IPS DF 6.9 (cell line): ENCODE measurements around the gene DNAAF5.

Experiments used
- DNase-seq: peaks from one replicate; pipeline ENCODE4 v3.0.0-alpha.2; 2013; ENCODE audit warnings: low read depth, low spot score
- H3K27ac ChIP-seq: one replicate; pipeline ENCODE4 v1.5.1; 2013; ENCODE audit warnings: low read length, control low read depth
- H3K27me3 ChIP-seq: 2 replicates; pipeline ENCODE4 v1.6.1; 2013; ENCODE audit warnings: mild to moderate bottlenecking, low read length; ENCODE audit not compliant: control insufficient read depth, insufficient read depth
- H3K36me3 ChIP-seq: 2 replicates; pipeline ENCODE4 v1.6.1; 2013; ENCODE audit warnings: low read length; ENCODE audit not compliant: control insufficient read depth, insufficient read depth
- H3K4me1 ChIP-seq: 2 replicates; pipeline ENCODE4 v1.6.1; 2013; ENCODE audit warnings: low read length; ENCODE audit not compliant: control insufficient read depth, insufficient read depth
- H3K4me3 ChIP-seq: 2 replicates; pipeline ENCODE4 v1.5.1; 2013; ENCODE audit warnings: mild to moderate bottlenecking, low read length
- H3K9me3 ChIP-seq: 2 replicates; pipeline ENCODE4 v1.6.1; 2013; ENCODE audit warnings: low read length, inconsistent platforms; ENCODE audit not compliant: control insufficient read depth, insufficient read depth
- WGBS: extraction: QIAGEN DNeasy Blood & Tissue Kit; methylation state at CpG from one replicate; pipeline ENCODE4 v1.1.7; 2013; ENCODE audit warnings: mixed read lengths, missing lambda C conversion rate; ENCODE audit not compliant: insufficient read length, insufficient coverage; 5-methylcytosine and 5-hydroxymethylcytosine counted together

Gene DNAAF5

DNA sequence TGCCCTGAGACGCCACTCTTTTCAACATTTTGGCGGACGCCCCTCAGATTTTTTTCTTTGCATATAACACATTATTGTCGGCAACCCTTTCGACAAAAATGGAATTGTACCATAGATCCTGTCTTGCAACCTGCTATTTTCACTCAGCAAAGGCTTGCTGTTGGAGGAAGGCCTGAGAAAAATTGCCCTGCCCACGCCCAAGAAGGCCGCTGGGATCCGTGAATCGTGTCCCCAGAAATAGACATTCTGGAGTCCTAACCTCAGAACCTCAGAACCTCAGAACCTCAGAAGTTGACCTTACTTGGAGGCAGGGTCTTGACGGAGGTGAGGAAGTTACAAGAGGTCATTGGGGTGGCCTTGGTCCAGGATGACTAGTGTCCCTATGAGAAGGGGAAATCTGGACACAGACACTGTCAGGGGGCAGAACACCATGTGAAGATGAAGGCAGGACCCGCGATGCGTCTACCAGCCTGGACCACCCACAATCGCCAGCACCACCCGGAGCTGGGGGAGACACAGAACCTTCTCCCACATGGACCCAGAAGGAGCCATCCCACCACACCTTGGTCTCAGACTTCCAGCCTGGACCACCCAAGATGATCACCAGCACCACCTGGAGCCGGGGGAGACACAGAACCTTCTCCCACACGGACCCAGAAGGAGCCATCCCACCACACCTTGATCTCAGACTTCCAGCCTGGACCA, 19.1 kb upstream of the DNAAF5 start:
- no peak overlapping the region for H3K4me3 ChIP-seq
- H3K4me1 ChIP-seq: no peaks in the 10 kb centered on the region
- DNase-seq: no peak
- H3K9me3 ChIP-seq: no peaks in the 10 kb centered on the region
- no peaks in the 10 kb centered on the region for H3K36me3 ChIP-seq
- H3K27ac ChIP-seq: no peak overlapping the region
- WGBS: no CpG with 5 or more reads among the region's 17 CpGs
- no peaks in the 10 kb centered on the region for H3K27me3 ChIP-seq

DNA sequence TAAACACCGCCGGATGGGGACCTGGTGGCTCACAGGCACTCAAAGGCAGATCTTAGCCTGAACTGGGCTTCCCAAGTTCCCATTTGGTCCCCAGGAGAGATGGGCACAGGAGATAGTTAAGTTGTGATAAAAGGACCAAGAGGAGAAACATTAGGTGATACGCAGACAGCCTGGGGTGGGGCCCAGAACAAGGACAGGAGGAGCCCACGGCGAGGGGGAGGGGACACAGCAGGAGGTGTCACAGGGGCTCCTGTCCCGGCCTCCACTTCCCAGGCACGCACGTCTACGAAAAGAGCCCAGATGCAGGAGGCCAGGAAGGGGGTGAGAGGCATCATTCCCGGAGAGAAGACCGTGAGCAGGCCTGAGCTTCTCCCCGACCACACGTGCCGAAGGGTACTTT, 16.3 kb upstream of the DNAAF5 start:
- Histone ChIP-seq H3K36me3 (no peaks in the 10 kb centered on the region), H3K9me3 (no peaks in the 10 kb centered on the region), H3K4me1 (peaks cover 2% of the 10 kb centered on the region; the same call in 1 of the 2 replicates), H3K27me3 (no peaks in the 10 kb centered on the region), H3K27ac (no peak overlapping the region), H3K4me3 (no peak overlapping the region)
- DNase-seq: no peak
- WGBS: no CpG with 5 or more reads among the region's 14 CpGs

DNA sequence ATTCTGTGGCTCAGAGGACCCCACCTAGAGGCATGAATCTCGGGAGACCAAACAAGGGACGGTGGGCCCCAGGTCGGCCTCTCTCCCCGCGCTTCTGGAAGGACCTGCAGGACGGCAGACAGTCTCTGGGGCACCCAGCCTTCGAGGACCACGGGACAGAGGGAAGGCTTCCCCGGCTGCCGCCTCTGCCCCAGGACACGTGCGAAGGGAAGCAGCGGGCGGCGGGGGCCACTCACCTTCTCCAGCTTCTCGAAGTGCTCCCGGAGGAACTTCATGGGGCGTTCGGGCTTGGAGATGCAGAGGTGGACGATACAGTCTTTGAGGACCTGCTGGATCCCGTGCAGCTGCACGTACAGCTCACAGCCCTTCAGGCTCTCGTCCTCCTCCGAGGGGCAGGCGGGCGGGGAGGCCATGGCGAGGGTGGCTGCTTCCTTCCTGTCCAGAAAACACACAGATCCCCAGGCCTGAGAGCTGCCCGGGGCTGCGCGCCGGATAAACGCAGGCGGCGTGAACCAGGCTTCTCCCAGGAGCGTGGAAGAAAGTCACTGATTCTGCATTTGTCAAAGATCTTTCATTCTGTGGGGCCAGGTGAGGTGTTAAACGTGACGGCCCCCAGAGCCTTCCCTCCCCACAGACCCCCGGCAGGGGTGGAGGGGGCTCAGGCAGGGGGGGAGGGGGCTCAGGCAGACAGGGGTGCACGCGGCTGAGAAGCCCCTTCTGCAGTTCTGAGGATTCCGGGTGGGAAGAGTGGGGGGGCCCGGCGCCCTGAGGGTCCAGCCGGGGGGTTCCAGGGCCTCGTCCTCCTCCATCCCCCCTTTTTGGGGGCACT, 15.2 kb upstream of the DNAAF5 start:
- no CpG with 5 or more reads among the region's 45 CpGs for WGBS

DNA sequence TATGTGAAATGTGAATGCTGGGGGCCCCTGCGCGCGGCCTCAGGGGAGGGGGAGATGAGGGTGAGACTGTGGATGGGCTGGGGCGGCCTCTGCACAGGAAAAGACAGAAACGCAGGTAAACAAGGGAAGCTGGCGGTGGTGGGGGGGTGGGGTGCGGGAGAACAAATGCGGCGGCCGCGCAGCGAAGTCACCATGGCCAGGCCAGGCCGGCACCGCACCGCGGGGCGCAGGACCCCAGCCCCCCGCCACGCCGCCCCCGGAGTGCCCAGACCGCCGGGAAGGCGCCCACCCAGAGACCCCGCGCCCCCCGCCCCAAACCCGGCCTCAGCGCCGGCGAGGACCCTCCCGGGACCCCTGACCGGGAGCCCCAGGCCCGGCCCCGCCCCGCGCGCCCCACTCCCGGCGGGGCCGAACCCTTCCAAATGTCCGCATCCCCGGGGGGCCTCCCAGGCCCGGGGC, 14.5 kb upstream of the DNAAF5 start:
- H3K4me1 ChIP-seq: peaks cover 3% of the 10 kb centered on the region; the same call in 1 of the 2 replicates
- H3K27me3 ChIP-seq: no peaks in the 10 kb centered on the region
- H3K27ac ChIP-seq: no peak overlapping the region
- no peaks in the 10 kb centered on the region for H3K36me3 ChIP-seq
- H3K4me3 ChIP-seq: peak overlapping the region; percentile 6; the same call in 1 of the 2 replicates
- no CpG with 5 or more reads among the region's 44 CpGs for WGBS
- no peak for DNase-seq
- no peaks in the 10 kb centered on the region for H3K9me3 ChIP-seq

More for the DNA sequence above, 15.2 kb upstream of the DNAAF5 start:
- peaks cover 3% of the 10 kb centered on the region; the same call in 1 of the 2 replicates for H3K4me1 ChIP-seq
- no peak overlapping the region for H3K27ac ChIP-seq
- H3K36me3 ChIP-seq: no peaks in the 10 kb centered on the region
- H3K27me3 ChIP-seq: no peaks in the 10 kb centered on the region
- H3K9me3 ChIP-seq: no peaks in the 10 kb centered on the region
- no peak for DNase-seq
- no peak overlapping the region for H3K4me3 ChIP-seq

GRCh38 chr7:712381-713138, 13.9 kb upstream of the DNAAF5 start:
- H3K9me3 ChIP-seq: no peaks in the 10 kb centered on the region
- no peaks in the 10 kb centered on the region for H3K27me3 ChIP-seq
- peak overlapping the region; percentile 6; the same call in 1 of the 2 replicates for H3K4me3 ChIP-seq
- WGBS: no CpG with 5 or more reads among the region's 74 CpGs
- DNase-seq: no peak
- H3K27ac ChIP-seq: no peak overlapping the region
- H3K36me3 ChIP-seq: no peaks in the 10 kb centered on the region
- peaks cover 3% of the 10 kb centered on the region; the same call in 1 of the 2 replicates for H3K4me1 ChIP-seq

DNA sequence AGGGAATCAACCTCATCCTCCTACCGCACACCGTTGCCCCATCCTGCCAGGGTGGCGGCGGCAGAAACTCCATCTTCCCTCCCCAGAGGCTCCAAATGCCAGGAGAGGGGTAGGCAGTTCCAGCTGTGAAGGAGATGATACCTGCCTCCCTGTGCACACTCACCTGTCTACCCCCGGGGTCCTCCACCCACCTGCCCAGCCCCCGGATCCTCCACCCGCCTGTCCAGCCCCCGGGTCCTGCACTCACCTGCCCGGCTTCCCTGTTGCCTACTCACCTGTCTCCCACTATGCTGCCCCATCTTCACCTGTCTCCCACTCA, 13.4 kb upstream of the DNAAF5 start:
- no peak for DNase-seq
- Histone ChIP-seq H3K9me3 (no peaks in the 10 kb centered on the region), H3K4me1 (peaks cover 3% of the 10 kb centered on the region; the same call in 1 of the 2 replicates), H3K4me3 (no peak overlapping the region), H3K36me3 (no peaks in the 10 kb centered on the region), H3K27ac (no peak overlapping the region), H3K27me3 (no peaks in the 10 kb centered on the region)
- WGBS: no CpG with 5 or more reads among the region's 9 CpGs

DNA sequence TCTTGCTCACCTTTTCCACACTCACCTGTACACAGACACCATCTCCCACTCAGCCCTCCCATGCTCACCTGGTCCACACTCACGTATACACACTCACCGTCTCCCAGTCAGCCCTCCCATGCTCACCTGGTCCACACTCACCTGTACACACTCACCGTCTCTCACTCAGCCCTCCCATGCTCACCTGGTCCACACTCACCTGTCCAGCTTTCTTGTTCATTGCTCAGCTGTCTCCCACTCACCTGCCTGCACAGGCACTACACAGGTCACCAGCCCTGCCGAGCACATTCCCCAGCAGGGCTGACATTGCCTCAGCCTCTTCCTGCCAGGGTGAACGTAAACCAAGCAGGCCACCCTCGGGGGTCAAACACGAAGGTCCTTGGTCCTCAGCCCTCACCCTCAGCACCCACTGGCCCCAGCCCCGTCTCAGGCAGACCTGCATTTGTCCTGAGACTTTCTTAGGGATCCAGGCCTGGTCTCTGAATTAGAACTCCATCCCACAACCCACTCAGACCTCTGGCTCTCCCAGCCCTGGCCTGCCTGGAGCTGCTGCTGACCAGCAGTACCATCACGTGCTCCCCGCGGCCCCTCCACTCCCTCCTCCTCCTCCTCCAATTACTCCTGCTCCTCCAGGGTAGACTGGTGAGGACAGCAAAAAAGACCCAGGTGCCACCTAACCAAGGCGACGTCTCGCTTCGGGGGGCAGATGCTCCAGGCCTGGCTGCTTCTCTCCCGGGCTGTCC, 12.8 kb upstream of the DNAAF5 start:
- Histone ChIP-seq H3K4me1 (peaks cover 3% of the 10 kb centered on the region; the same call in 1 of the 2 replicates), H3K27ac (no peak overlapping the region), H3K9me3 (no peaks in the 10 kb centered on the region), H3K27me3 (no peaks in the 10 kb centered on the region), H3K4me3 (no peak overlapping the region), H3K36me3 (no peaks in the 10 kb centered on the region)
- no peak for DNase-seq
- no CpG with 5 or more reads among the region's 16 CpGs for WGBS

- Histone ChIP-seq H3K27me3 (no peaks in the 10 kb centered on the region), H3K36me3 (no peaks in the 10 kb centered on the region), H3K9me3 (no peaks in the 10 kb centered on the region), H3K4me3 (no peak overlapping the region), H3K27ac (no peak overlapping the region), H3K4me1 (peaks cover 3% of the 10 kb centered on the region; the same call in 1 of the 2 replicates)
- no CpG with 5 or more reads among the region's 13 CpGs for WGBS
- no peak for DNase-seq
These were observed 12.2 kb upstream of the DNAAF5 start for GRCh38 chr7:714251-714671.

DNA sequence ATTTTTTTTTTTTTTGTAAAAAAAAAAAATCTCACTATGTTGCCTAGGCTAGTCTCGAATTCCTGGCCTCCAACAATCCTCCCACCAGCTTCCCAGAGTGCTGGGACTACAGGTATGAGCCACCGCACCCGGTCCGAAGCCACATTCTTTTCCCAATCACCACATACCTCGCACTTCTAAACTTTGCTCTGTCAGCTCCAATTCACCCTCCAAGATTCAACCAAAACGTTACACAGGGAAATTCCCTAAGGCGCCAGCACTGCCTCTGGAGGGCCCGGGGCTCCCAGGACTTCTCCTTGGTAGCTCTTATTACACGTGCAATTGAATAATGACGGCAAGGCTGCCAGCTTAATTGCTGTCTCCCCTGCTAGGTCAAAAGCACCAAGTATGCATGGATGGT, 10.3 kb upstream of the DNAAF5 start:
- Histone ChIP-seq H3K36me3 (no peaks in the 10 kb centered on the region), H3K27ac (no peak overlapping the region), H3K9me3 (no peaks in the 10 kb centered on the region), H3K27me3 (no peaks in the 10 kb centered on the region), H3K4me3 (no peak overlapping the region), H3K4me1 (peaks cover 3% of the 10 kb centered on the region; the same call in 1 of the 2 replicates)
- no peak for DNase-seq
- 100% methylated on average over 2 of the region's 10 CpGs for WGBS
